Brain microvascular endothelial cell (primary cell): ENCODE results near the gene MTUS2.
A peak's percentile ranks its signal among the peaks of the same experiment; 100 is the strongest.

Source experiments
- DNase-seq: peaks from one replicate; pipeline ENCODE4 v3.0.0-alpha.2; 2020
- H3K27ac ChIP-seq: fragments of 250-450 bp; sonication (Bioruptor Pico); 2 replicates; pipeline ENCODE4 v1.5.1; 2020; ENCODE audit warnings: mild to moderate bottlenecking, moderate library complexity
- H3K27me3 ChIP-seq: fragments of 250-450 bp; sonication (Bioruptor Pico); replicated peaks from 2 replicates; pipeline ENCODE4 v1.5.1; 2020; ENCODE audit warnings: mild to moderate bottlenecking
- H3K36me3 ChIP-seq: fragments of 250-450 bp; sonication (Bioruptor Pico); replicated peaks from 2 replicates; pipeline ENCODE4 v1.5.1; 2020; ENCODE audit warnings: mild to moderate bottlenecking
- H3K4me3 ChIP-seq: 2 replicates; pipeline ENCODE4 v1.5.1; 2011; ENCODE audit warnings: low read depth, mild to moderate bottlenecking, control low read depth, low read length, moderate library complexity
- CTCF ChIP-seq: IDR thresholded peaks from 2 replicates; pipeline ENCODE4 v1.5.1; 2011; ENCODE audit warnings: low read depth, mild to moderate bottlenecking, moderate library complexity, low read length, control low read depth, inconsistent platforms; ENCODE audit errors: missing control alignments
- in situ Hi-C: cut with HindIII; loops from 2 replicates; pipeline ENCODE4 v1.10.0; 2017; ENCODE audit warnings: low sequenced_read_pairs, low pct_ligation_motif_present

Gene MTUS2

DNA sequence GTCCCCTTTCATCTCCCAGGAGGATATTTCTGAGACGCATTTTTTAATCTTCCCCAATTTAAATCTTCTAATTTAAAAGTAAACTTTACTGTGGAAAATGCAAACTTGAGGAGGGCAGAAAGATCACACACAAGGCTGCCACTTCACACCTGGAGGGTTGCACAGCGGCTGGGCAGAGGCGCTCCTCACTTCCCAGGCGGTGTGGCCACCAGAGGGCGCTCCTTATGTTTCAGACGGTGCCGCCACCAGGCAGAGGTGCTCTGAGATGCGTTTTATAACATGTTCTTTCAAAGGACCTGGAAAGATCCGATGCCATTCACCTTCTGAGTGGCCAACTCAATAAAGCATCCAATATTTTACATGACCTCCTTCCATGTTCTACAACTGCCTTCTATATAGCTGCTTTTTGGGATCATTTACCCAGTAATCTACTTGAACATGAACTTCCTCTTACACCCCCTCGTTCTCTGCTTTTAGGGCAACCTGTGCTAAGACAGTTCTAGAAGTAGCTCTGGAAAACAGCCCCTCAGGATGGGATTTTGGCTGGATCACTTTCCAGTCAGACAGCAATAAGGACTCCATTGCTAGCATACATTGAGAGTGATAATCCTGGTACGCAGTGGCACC lies 14.8 kb upstream of the MTUS2 start:
- no peaks in the 10 kb centered on the region for H3K36me3 ChIP-seq
- no peak for DNase-seq

DNA sequence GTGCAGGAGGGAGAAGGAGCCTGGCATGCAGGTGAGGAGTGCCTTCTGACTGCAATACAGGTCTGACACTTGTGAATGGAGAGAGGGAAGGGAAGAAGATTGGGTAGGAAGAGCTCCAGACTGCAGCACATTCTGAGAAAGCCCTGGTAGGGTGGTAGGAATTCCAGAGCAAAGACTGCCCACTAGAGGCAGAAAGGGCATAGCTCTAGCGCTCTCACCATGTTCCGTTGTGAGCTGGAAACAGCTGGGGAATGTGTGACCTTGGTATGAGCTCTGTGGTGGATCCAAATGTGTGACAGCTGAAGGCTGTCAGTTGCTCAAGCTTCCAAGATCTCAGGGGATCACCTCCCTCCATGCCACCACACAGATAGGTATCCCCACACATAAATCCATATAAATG lies 2.9 kb upstream of the MTUS2 start:
- DNase-seq: no peak
- Histone ChIP-seq H3K27me3 (peaks cover 18% of the 10 kb centered on the region), H3K36me3 (no peaks in the 10 kb centered on the region), H3K4me3 (no peak overlapping the region), H3K27ac (no peak overlapping the region)
- TF ChIP-seq CTCF: no peak
- in situ Hi-C loops: no loop called here

More for the DNA sequence above, 14.8 kb upstream of the MTUS2 start:
- peak; percentile 71 for TF ChIP-seq CTCF
- no peak overlapping the region for H3K27ac ChIP-seq
- in situ Hi-C loops: no loop called here
- H3K27me3 ChIP-seq: no peaks in the 10 kb centered on the region
- no peak overlapping the region for H3K4me3 ChIP-seq

- peaks cover 20% of the 10 kb centered on the region for H3K27me3 ChIP-seq
- H3K4me3 ChIP-seq: peak overlapping the region; percentile 34
- in situ Hi-C loops: no loop called here
- DNase-seq: no peak
- TF ChIP-seq CTCF: peak; percentile 19
- no peaks in the 10 kb centered on the region for H3K36me3 ChIP-seq
- no peak overlapping the region for H3K27ac ChIP-seq
Observed at GRCh38 chr13:28819046-28819730, 951 bp upstream of the MTUS2 start.

DNA sequence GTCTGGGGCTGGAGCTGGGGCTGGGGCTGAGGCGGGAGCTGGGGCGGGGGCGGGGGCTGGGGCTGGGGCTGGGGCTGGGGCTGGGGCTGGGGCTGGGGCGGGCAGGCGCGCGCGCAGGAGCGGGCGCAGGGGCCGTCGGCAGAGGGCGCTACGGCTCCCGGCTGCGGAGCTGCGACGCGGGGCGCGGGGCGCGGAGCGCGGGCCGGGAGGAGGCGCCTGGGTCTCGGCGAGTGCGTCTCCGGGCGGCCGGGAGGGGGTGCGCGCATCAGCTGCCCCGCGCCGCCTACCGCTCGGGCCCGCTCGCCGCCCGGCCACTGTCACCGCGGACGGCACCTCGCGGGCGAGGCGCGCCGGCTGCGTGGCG lies 422 bp upstream of the MTUS2 start:
- DNase-seq: no peak
- Histone ChIP-seq H3K36me3 (no peaks in the 10 kb centered on the region), H3K4me3 (peak overlapping the region; percentile 34), H3K27me3 (peaks cover 20% of the 10 kb centered on the region), H3K27ac (no peak overlapping the region)
- in situ Hi-C loops: no loop called here
- TF ChIP-seq CTCF: peak; percentile 43

- no peak for DNase-seq
- TF ChIP-seq CTCF: no peak
- Histone ChIP-seq H3K27me3 (peaks cover 20% of the 10 kb centered on the region), H3K4me3 (no peak overlapping the region), H3K36me3 (no peaks in the 10 kb centered on the region), H3K27ac (no peak overlapping the region)
- in situ Hi-C loops: no loop called here
Observed at GRCh38 chr13:28822151-28822550, 2.0 kb downstream of the MTUS2 start.
